Measurements from ENCODE around the gene SLC6A12. TPM values are rescaled to one million over a fixed set of nuclear protein-coding genes. Genes with fewer than 3 reads are reported as not detected.
A peak's percentile ranks its signal among the peaks of the same experiment; 100 is the strongest.

Gene SLC6A12
- total RNA-seq, 1 experiment from 2014 or later: 2.1 TPM

DNA sequence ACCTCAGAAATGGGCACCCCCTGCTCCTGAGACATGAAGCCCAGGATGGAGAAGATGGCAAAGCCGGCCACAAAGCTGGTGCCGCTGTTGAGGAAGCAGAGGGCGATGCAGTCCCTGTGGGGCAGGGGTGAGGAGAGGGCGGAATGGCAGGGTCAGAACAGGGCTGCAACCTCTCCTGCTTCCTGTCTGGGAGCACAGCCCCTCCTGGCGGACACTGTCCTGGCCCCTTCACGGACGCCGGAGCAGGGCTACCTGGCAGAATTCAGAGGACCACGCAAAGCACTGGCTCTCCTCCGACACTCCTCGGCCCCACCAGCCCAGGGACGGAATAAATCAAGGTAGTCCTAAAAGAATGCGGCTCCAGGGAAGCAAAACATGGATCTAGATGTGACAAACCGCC is 12.4 kb upstream of the SLC6A12 start:
- Mint-ChIP-seq H3K4me1 (ENCODE audit: low read depth, unreplicated experiment) (no peaks in the 10 kb centered on the region), H3K4me3 (ENCODE audit: unreplicated experiment) (no peak overlapping the region), H3K27me3 (ENCODE audit: insufficient read depth, unreplicated experiment) (peaks cover 18% of the 10 kb centered on the region)

DNA sequence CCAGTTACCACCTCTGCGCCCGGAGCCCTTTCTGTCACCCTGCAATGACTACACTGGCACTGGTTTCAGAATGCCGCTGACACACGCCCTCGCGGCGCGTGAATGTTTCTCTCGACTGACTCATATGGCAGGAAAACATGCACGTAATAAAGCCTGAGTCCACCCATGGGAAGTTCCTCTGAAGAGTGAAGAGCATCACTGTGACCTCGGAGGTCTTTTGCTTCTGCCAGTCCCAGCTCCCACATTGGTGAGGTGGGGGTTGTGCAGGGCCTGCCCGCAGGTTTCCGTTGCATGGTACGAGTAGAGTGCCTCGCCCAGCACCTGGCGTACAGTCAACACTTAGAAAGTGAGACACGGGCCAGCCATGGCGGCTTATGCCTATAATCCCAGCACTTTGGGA is 11.1 kb upstream of the SLC6A12 start:
- POLR2A ChIA-PET: no interaction called here
- intact Hi-C loops (cut with micrococcal nuclease; ENCODE audit: unreplicated experiment): no loop called here
- no TSS peak for BruUV-seq (replicated peaks)

More for the DNA sequence above, 12.4 kb upstream of the SLC6A12 start:
- no peaks in the 10 kb centered on the region for H3K9me3 Mint-ChIP-seq (ENCODE audit: unreplicated experiment)
- no peaks in the 10 kb centered on the region for H3K36me3 ChIP-seq (ENCODE audit: control insufficient read depth, insufficient read depth, low read length)
- no peak for DNase-seq
- intact Hi-C loops (cut with micrococcal nuclease; ENCODE audit: unreplicated experiment): no loop called here
- no peak overlapping the region for H3K27ac Mint-ChIP-seq (ENCODE audit: unreplicated experiment)
- TF ChIP-seq, protein P1, sequence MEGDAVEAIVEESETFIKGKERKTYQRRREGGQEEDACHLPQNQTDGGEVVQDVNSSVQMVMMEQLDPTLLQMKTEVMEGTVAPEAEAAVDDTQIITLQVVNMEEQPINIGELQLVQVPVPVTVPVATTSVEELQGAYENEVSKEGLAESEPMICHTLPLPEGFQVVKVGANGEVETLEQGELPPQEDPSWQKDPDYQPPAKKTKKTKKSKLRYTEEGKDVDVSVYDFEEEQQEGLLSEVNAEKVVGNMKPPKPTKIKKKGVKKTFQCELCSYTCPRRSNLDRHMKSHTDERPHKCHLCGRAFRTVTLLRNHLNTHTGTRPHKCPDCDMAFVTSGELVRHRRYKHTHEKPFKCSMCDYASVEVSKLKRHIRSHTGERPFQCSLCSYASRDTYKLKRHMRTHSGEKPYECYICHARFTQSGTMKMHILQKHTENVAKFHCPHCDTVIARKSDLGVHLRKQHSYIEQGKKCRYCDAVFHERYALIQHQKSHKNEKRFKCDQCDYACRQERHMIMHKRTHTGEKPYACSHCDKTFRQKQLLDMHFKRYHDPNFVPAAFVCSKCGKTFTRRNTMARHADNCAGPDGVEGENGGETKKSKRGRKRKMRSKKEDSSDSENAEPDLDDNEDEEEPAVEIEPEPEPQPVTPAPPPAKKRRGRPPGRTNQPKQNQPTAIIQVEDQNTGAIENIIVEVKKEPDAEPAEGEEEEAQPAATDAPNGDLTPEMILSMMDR (IDR thresholded peaks at IDR 0.05; ENCODE audit: insufficient read depth in 1 of 2, low read depth in 1 of 2, low read length in 1 of 2, severe bottlenecking in 1 of 2, unreplicated experiment in 1 of 2): no peak
- POLR2A ChIA-PET: no interaction called here
- no peak overlapping the region for H3K4me3 ChIP-seq (ENCODE audit: low read depth, low read length)
- BruUV-seq (replicated peaks): no TSS peak
- no peaks in the 10 kb centered on the region for H3K9me3 ChIP-seq
- no peaks in the 10 kb centered on the region for H3K27me3 ChIP-seq (replicated peaks; ENCODE audit: control insufficient read depth, insufficient read depth, low read length)
- H3K36me3 Mint-ChIP-seq (ENCODE audit: insufficient read depth, unreplicated experiment): no peaks in the 10 kb centered on the region
- CTCF ChIA-PET: no interaction called here
- H3K4me1 ChIP-seq: no peaks in the 10 kb centered on the region

DNA sequence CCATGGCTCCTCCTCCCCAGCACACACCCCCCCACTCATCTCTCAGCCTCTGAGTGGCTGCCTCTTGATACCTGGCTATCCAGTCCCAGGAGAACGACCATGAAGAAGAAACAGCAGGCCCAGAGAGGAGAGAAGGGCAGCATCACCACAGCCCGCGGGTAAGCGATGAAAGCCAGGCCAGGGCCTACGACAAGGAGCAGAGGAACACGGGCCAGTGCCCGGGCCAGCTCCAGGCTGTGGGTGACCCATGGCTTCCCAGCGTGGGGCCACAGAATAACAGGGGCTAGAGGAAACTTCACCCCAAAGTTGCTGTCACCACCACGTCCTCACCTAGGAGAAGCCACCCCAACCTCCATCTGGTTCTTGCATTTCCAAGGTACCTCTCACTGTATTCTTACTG is 10.4 kb upstream of the SLC6A12 start:
- no peaks in the 10 kb centered on the region for H3K27me3 ChIP-seq (replicated peaks; ENCODE audit: control insufficient read depth, insufficient read depth, low read length)
- CTCF ChIA-PET: interaction anchor here (1.4 kb wide), 1 partner anchor 25 kb away, joined by 3 read pairs; no protein-coding TSS in a partner anchor
- no peaks in the 10 kb centered on the region for H3K4me1 ChIP-seq
- no peaks in the 10 kb centered on the region for H3K4me1 Mint-ChIP-seq (ENCODE audit: low read depth, unreplicated experiment)
- DNase-seq: peak in 1 of 2 experiments; percentile 22
- TF ChIP-seq, protein P1 (IDR thresholded peaks at IDR 0.05; ENCODE audit: insufficient read depth in 1 of 2, low read depth in 1 of 2, low read length in 1 of 2, severe bottlenecking in 1 of 2, unreplicated experiment in 1 of 2): no peak
- no TSS peak for BruUV-seq (replicated peaks)
- intact Hi-C loops (cut with micrococcal nuclease; ENCODE audit: unreplicated experiment): no loop called here
- no peaks in the 10 kb centered on the region for H3K36me3 Mint-ChIP-seq (ENCODE audit: insufficient read depth, unreplicated experiment)
- no peaks in the 10 kb centered on the region for H3K9me3 Mint-ChIP-seq (ENCODE audit: unreplicated experiment)
- H3K4me3 Mint-ChIP-seq (ENCODE audit: unreplicated experiment): no peak overlapping the region
- no peak overlapping the region for H3K4me3 ChIP-seq (ENCODE audit: low read depth, low read length)
- peaks cover 16% of the 10 kb centered on the region for H3K27me3 Mint-ChIP-seq (ENCODE audit: insufficient read depth, unreplicated experiment)
- H3K9me3 ChIP-seq: no peaks in the 10 kb centered on the region
- no peaks in the 10 kb centered on the region for H3K36me3 ChIP-seq (ENCODE audit: control insufficient read depth, insufficient read depth, low read length)
- no peak overlapping the region for H3K27ac Mint-ChIP-seq (ENCODE audit: unreplicated experiment)
- POLR2A ChIA-PET: no interaction called here

More for the DNA sequence above, 11.1 kb upstream of the SLC6A12 start:
- no peaks in the 10 kb centered on the region for H3K27me3 ChIP-seq (replicated peaks; ENCODE audit: control insufficient read depth, insufficient read depth, low read length)
- H3K36me3 ChIP-seq (ENCODE audit: control insufficient read depth, insufficient read depth, low read length): no peaks in the 10 kb centered on the region
- DNase-seq: peak in 1 of 2 experiments; percentile 29
- H3K9me3 Mint-ChIP-seq (ENCODE audit: unreplicated experiment): no peaks in the 10 kb centered on the region
- no peaks in the 10 kb centered on the region for H3K36me3 Mint-ChIP-seq (ENCODE audit: insufficient read depth, unreplicated experiment)
- CTCF ChIA-PET: no interaction called here
- no peaks in the 10 kb centered on the region for H3K4me1 Mint-ChIP-seq (ENCODE audit: low read depth, unreplicated experiment)
- TF ChIP-seq, protein P1 (IDR thresholded peaks at IDR 0.05; ENCODE audit: insufficient read depth in 1 of 2, low read depth in 1 of 2, low read length in 1 of 2, severe bottlenecking in 1 of 2, unreplicated experiment in 1 of 2): no peak
- no peak overlapping the region for H3K4me3 Mint-ChIP-seq (ENCODE audit: unreplicated experiment)
- no peaks in the 10 kb centered on the region for H3K9me3 ChIP-seq
- no peak overlapping the region for H3K27ac Mint-ChIP-seq (ENCODE audit: unreplicated experiment)
- no peak overlapping the region for H3K4me3 ChIP-seq (ENCODE audit: low read depth, low read length)
- peaks cover 21% of the 10 kb centered on the region for H3K27me3 Mint-ChIP-seq (ENCODE audit: insufficient read depth, unreplicated experiment)
- no peaks in the 10 kb centered on the region for H3K4me1 ChIP-seq
